ENCODE results near the gene NLGN3.

DNA sequence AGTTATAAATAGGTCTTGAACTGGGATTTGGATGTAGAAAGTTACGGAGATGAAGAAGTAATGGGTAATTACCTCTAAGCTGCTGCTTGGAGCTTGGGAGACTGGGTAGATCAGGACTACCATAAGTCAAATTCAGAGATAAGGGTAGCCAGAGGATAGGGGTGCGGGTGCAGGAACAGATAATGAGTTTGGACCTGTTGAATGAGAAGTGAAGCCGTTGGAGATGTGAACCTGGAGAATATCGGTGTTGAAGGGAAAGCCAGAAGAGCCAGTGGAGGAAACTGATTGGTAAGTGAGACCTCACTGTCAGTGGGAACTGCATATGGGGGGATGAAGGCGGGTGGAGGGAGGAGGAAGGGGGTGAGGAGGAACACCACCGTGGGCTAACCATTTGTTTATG is 49.6 kb upstream of the NLGN3 start:
- no peak for TF ChIP-seq EZH2 (IDR thresholded peaks at IDR 0.05; ENCODE audit: insufficient read depth, poor library complexity, severe bottlenecking)
- no peak for TF ChIP-seq EZH2phosphoT487 (IDR thresholded peaks at IDR 0.05; ENCODE audit: insufficient read depth, low read depth)
